CD4-positive, alpha-beta T cell treated with Interferon alpha-2 for 1 hour (primary cell): ENCODE data around the gene UBASH3A.

Source experiments
- DNase-seq, 2 donors: peaks; one replicate each; pipeline ENCODE4 v3.0.0-alpha.2; 2020 to 2022

UBASH3A gene

GRCh38 chr21:42375506-42375905 is 28.2 kb upstream of the UBASH3A start:
- no peak for DNase-seq

GRCh38 chr21:42375966-42376337 is 27.8 kb upstream of the UBASH3A start:
- DNase-seq: no peak

- DNase-seq: no peak
Measured at GRCh38 chr21:42376338-42376982, 27.2 kb upstream of the UBASH3A start.

- DNase-seq: no peak
Measured at GRCh38 chr21:42377211-42377950, 26.3 kb upstream of the UBASH3A start.

- no peak for DNase-seq
Measured at GRCh38 chr21:42377951-42378340, 25.8 kb upstream of the UBASH3A start.

DNA sequence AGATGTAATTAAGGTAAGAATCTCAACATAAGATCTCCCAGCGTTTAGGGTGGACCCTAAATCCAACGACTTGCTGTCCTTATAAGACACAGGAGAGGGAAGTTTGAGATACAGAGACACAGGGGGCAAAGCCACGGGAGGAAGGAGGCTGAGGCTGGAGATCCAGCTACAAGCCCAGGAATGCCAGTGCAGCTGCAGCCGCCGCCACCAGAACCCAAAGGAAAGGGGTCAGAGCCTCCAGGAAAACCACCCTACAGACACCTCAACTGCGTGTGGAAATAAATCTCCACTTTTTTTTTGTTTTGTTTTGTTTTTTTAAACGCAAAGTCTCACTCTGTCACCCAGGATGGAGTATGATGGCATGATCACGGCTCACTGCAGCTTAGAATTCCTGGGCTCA is 25.3 kb upstream of the UBASH3A start:
- DNase-seq: no peak

DNA sequence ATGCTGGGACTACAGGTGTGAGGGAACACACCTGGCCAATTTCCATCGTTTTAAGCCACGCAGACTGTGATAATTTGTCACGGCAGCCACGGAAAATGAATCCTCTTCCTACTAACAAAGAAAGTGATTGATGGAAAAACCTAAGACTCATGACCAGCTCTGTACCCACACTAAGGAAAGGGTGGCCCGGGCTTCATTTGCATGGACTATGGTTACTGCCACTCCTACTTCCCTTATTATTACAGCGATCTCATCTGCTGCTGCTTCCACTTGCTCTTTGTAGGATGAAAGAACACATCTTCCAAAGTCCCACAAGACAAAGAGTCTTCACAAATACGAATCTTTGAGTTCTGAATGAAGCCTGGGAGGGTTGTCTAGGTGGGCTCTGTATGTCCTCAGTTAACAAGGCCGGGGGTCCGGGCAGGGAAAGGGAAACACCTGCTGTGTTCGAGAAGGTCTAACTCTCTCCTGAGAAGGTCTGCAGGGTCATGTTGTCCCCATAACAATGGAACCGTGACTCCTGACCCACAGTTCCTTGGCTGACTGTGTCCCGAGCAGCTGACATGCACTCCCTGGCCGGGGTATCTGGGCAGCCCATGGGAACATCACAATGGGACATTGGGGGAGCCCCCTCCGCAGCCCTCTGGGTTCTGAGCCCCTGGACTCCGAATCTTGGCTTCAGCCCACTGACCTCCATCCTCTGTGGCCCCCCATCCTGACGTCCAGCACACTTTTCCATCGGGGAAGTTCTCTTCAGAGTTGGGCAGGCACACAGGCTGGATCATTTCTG is 24.1 kb upstream of the UBASH3A start:
- no peak for DNase-seq

DNA sequence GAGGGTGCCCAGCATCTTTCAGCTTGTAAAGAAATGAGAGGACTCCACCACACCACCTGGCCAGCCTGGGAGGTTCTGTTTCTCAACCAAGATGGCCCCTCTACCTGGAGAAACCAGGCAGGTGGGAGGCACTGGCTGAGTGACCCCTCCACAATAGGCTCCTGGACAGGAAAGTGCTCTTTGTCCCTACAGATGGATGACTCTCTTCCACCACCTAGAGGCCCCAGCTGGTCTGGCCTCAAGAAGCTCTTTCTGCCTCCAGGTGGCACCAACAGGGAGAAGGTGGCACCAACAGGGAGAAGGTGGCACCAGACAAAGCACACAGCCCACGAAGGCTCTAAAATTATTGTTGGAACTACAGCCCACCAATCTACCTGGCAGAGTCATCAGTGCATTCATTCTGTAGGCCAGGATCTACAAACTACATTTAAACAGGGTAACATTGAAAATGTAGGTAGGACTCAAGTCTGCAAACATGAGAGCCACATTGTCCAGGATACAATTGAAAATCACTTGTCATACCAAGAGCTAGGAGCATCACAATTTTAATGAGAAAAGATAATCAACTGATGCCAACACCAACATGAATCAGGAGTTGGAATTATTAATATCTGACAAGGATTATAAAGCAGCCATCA is 22.2 kb upstream of the UBASH3A start:
- DNase-seq: peak; percentile 30 to 66

DNA sequence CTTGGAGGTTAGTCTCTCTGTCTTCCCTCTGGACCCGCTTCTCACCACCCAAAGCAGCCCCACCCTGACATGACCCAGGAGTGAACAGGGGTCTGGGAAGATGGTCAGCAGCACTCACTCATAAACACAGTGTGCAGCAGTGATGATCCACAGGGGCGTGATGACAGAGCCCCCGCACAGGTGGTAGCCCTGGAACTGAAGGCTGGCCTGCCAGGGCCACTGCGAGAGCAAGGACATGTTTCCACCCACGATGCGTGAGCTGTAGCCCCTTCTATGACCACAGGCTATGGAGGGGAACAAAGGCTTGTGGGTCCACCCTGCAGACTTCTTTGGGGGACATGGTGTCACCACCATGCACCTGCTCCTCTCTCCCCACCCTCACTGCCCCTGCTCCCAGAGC is 20.8 kb upstream of the UBASH3A start:
- no peak for DNase-seq

DNA sequence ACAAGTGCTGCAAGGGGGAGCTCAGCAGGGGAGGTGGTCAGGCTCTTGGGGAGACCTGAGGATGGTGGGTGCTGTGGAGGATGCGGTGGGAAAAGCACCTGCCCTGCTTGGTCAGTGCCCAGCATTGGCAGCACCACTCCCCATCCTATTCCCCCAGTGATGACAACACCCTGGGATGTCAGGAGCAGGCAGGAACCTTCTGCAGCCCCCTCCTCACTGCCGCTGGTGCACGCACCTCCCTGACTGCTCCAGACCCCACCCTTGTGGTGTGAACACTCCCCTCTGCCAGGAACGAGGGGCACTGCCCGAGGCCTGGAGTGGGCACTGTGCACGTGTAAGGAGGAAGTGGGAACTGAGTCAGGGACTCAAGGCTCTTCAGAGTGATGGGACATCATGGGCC is 20.4 kb upstream of the UBASH3A start:
- no peak for DNase-seq

DNA sequence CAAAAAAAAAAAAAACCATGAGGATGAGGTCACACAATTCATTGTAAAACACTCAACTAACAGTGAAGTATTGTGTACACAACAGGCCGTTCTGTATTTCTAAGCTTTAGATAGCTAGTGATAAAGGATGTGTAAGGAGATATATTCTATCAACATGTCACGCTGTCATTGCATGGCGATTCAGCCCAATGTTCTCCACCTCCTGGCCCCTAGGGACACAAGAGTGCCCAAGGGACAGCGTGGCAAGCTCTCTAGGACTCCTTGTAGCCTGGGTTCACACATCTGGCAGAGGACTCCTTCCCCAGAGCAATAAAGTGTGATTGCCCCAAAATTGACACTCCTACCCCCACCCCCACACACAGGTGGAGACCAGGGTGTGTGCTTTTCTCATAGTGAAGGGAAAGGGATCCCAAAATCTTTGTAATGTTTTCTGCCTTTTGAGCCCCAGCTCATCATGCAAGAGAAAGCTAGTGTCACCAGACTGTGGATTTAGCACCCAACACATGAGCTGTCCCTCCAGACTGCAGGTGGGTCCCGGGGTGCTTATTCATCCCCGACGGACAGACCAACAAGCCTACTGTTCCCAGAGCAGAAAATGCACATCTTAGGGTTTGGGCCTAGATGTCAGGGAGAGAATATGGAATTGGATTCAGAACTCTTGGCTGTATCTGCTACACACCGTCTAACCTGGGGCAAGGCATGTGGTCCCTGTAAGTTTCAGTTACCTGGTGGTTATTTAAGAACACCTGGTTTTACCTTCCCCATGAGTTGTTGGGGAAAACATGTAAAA is 19.4 kb upstream of the UBASH3A start:
- no peak for DNase-seq

GRCh38 chr21:42384989-42385388 is 18.7 kb upstream of the UBASH3A start:
- DNase-seq: no peak

DNA sequence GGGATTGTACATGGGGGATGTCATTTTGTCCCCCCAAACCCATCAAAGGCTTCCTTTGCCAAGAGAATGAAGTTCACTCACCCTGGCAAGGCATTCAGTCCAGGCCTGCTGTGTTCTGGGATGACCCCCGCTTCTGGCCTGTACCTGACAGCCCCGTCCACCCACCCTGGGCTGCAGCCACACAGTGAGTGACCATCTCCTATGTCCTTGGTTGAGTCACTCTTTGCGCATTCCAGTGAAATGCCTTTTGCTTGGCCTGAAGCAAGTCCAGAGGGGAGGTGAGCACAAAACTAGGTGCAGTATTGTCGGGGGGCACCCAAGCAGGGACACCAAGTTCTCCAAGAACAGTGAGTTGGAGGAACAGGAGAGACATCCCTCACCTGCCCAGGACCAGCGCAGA is 18.1 kb upstream of the UBASH3A start:
- DNase-seq: no peak

- no peak for DNase-seq
Measured at GRCh38 chr21:42386034-42386591, 17.6 kb upstream of the UBASH3A start.

DNA sequence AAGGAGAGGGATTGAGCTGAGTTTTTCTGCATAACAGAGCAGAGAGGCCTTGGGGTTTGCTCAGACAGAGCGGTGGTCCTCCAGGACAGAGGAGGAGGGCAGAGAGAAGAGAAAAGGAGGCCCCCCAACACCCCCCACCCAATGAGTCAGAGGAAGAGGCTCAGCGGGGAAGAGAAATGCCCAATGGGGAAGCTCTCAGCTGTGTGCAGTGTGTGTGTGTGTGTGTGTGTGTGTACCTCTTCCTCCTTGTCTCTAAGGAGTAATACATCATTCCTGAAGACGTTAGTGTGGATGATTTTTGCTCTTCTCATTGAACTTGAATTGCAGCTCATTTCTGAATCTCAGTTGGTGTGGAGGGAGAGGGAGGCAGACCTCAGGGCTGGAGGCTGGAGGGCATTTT is 16.5 kb upstream of the UBASH3A start:
- peak in 1 of 2 donors; percentile 15 for DNase-seq

- DNase-seq: no peak
Measured at GRCh38 chr21:42387843-42388340, 15.8 kb upstream of the UBASH3A start.

DNA sequence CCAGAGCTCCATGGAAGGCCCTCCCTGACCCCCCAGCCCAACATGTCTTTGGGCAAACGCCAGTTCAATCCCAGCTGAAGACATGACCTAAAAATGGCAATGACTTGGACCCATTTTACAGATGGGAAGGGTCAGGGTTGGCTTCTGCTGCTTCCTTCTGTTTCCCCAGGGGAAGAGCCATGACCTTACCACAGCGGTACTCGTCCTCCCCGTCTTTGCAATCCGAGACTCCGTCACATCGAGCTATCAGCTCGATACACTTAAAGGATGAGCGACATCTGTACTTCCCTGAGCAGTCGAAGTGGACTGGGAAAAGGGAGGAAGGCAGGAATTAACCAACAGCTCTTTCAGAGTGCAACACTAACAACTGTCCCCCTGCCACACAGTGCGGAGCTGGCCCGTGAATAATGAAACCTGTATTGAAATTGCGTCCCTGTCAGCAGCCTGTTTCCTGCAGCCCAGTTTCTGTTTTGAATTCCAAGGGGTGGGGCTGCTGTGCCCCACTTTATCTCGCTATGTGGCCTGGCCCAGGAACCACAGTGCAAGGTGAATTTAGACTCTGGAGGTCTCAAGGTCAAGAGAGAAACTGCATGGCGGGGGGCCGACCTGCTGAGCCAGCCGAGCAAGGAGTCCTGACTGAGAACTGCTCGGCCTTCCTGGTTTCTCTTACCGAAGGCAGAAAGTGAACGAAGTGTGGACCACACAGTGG is 14.8 kb upstream of the UBASH3A start:
- DNase-seq: no peak

DNA sequence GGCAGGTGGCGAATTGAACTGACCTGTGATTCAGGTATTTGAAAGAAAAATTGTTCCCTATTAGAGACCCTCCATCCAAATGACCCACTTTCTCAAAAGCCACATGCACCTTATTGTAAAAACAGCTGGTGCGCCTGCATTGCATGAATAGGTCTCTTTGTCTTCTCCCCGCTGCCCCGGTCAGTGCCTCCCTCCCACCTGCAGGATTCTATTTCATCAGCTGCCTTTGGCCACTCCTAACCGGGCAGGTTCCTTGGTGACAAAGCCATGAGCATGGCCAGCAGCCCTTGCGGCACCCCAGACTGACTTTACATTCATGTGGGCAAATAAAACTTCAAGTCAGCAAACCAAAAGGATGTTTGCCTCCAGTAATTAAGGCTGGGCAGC is 14.3 kb upstream of the UBASH3A start:
- no peak for DNase-seq

DNA sequence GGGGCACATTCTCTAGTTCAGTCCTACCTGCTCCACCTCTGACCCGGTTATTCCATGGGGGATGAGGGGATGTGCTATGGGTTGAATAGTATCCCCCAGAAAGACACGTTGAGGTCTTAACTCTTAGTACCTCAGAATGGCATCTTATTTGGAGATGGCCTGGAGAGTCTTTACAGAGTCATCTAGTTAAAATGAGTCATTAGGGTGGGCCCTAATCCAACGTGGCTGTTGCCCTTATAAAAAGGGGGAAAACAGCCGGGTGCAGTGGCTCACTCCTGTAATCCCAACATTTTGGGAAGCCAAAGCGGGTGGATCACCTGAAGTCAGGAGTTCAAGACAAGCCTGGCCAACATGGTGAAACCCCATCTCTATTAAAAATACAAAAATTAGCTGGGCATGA is 13.5 kb upstream of the UBASH3A start:
- DNase-seq: no peak

DNA sequence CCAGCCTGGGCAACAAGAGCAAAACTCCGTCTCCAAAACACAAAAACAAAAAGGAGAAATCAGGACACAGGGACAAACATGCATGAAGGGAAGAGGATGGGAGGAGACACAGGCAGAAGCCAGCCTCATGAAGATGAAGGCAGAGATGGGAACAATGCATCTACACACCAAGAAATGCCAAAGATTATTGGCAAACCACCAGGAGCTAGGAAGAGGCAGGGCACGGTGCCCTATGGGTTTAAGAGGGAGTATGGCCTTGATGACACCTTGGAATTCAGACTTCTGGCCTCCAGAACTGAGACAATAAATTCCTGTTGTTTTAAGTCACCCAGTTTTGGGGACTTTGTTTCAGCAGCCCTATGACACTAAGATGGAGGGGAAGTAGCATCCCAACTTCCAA is 13.0 kb upstream of the UBASH3A start:
- no peak for DNase-seq

DNA sequence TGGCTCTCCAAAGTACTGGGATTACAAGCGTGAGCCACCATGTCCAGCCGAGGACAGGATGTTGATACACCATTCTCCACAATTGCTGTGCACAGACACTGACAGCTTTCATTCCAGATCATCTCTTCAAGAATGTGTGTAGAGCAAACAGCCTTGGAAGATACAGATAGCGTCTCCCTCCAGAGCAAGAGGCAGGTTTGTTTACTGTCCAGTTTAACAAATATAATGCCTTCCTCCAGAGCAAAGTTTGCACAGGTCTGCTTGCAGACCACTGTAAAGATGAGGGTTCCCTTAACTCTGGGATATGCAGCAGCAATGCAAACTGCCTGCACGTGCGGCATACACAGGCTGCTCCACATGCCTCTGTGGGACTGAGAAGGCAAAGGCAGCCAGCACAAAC is 12.4 kb upstream of the UBASH3A start:
- DNase-seq: no peak
